Measurements from ENCODE around the gene PLXNA4.

DNA sequence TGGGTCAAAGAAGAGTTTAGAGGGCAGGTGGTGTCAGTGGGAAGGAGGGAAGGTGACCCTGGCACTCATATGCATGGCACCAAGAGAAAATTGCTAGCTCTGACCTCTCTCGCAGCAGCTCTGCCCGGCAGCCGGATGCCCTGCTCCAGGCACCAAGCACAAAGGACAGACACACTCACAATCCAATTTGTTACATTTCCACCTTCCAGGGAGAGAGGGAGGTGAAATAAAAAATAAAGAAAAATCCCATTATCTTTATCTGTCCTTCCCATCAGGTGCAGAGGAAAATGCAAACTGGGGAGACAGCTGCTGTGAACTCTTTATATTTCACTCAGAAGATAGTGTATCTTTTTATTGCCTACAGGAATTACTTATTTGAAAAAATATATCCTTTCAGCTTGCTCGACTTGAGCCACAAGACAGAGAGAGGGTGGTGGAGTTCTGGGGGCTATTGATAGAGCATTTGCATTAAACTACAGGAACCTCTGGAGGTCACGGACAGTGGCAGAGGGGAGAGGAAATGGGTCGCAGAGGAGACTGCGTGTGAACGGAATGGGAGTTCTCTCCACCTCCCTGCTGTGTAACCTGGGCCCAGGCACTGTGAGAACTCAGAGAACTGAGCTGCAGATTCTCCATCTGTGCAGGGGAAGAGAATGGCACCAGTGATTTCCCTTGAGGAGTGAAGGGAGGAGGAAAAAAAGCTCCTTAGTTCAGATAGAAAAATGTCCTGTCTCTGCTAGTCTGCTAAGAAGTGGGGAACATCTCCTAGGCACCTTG lies 421.4 kb downstream of the PLXNA4 start:
- TF ChIP-seq ARNT (IDR thresholded peaks at IDR 0.05) (no peak), LEF1 (IDR thresholded peaks at IDR 0.05; ENCODE audit: borderline replicate concordance) (no peak), FOXK2 (IDR thresholded peaks at IDR 0.05) (no peak), L3MBTL2 (conservative IDR thresholded peaks at IDR 0.05) (no peak), SP1 (IDR thresholded peaks at IDR 0.05) (no peak), BHLHE40 (IDR thresholded peaks at IDR 0.05; ENCODE audit: borderline replicate concordance) (no peak)
